LNCAP (cell line): ENCODE measurements around the gene XXYLT1.

Experiments used
- TF ChIP-seq, protein P1 (sequence below): fragments of 450-650 bp; IDR thresholded peaks from 2 replicates; pipeline ENCODE4 v1.5.1; 2017; ENCODE audit warnings: mild to moderate bottlenecking

Gene XXYLT1

DNA sequence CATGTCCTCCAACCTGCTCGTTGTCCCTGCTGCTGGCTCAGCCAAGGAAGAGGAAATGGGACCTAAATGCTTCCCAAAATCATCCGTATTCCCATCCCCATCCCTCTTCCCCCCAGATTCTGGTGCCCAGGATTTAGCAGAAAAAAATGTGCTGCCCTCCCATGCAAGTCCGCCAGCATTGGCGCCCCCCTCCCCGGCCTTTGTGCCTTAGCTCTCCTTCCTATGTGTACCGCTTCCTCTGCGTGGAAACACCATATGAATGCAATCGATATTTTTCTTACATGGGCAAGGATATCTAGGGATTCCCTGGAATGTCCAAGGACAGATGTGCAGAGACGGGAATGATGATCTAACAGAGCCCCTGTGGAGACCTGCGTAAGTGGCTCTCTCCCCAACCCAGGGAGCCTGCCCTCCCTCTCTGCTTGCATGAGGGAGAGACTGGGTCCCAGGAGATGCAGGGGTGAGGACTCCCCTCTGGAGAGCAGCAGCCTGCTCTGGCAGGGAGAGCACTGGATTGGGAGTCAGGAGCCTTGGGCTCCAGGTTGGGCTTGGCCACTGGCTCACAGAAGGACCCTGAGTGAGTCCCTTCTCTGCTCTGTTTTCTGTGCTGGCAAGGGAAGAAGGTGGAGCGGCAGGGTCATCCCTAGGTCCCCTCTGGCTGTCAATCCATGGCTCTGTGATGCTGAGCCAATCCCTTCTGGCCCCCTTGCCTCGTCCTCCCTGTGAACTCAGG lies 227.2 kb downstream of the XXYLT1 start:
- TF ChIP-seq, protein P1, sequence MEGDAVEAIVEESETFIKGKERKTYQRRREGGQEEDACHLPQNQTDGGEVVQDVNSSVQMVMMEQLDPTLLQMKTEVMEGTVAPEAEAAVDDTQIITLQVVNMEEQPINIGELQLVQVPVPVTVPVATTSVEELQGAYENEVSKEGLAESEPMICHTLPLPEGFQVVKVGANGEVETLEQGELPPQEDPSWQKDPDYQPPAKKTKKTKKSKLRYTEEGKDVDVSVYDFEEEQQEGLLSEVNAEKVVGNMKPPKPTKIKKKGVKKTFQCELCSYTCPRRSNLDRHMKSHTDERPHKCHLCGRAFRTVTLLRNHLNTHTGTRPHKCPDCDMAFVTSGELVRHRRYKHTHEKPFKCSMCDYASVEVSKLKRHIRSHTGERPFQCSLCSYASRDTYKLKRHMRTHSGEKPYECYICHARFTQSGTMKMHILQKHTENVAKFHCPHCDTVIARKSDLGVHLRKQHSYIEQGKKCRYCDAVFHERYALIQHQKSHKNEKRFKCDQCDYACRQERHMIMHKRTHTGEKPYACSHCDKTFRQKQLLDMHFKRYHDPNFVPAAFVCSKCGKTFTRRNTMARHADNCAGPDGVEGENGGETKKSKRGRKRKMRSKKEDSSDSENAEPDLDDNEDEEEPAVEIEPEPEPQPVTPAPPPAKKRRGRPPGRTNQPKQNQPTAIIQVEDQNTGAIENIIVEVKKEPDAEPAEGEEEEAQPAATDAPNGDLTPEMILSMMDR = no peak

DNA sequence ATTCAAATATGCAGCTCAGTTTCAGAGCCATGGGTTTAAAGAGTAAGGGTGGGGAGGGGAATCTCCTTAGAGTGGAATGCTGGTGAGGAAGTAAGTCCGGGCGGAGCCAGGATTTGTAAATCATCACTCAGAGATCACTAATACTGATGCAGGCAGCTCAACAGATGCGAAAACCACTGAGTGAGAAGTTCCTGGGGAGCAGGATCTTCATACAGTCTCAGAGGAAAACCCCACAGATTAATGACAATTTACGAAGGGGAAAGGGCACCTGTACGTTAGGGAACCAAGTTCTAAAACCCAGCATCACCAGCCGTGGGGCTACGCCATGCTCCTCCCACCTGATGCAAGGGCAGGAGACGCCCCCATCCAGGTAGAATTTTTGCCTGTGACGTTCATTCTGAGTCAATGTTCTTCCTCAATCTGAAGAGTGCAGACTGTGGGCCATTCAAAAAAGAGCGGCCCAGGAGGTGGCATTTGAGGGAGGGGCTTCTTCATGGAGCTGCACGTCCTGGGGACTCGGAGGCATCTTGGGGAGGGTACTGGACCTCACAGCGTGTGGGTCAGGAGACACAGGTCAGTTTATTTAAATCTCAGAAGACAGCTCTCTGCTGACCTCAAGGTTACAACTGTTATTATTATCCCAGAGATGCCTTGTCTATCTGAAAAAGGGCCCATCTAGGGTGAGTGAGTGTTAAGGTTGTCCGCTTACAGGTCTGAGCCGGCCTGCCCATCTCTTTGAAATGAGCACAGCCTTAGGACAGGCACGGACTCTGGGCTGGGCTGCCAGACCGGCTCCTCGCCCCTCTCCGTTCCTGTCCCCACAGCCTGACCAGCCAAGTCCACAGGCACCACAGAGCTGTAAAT lies 228.0 kb downstream of the XXYLT1 start:
- TF ChIP-seq, protein P1 = no peak

DNA sequence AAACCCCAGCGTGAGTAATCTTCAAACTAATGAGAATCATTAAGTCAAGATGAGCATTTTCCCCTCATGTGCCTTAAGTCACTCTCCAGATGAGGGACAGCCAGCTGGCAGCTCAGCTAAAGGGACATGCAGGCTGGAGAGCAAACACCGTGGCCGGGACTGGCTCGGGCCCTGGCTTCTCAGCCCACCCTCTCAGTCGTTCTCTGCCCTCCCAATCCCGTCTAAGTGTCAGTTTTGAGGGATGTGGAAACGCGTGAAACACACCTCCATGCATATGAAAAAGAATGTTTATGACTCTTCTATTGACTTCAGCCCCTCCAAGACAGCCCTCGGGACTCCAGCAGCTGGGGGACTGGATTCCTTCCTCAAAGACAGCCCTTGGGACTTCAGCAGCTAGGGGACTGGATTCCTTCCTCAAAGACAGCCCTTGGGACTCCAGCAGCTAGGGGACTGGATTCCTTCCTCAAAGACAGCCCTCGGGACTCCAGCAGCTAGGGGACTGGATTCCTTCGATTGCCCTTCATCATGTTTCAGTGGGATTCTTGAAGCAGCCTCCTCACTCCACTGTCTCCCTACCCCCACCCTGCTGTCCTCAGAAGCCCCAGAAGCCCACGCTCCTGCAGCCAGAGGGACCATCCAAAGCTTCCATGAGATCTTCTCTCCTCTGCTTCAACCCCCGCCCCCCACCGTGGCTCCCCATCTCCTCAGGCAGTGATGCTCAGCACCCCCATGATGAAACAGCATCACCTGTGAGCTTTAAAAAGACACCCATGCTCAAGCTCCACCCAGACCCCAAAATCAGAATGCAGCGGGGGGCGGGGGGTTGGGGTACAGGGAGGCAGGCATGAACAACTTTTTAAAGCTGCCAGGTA lies 228.9 kb downstream of the XXYLT1 start:
- TF ChIP-seq, protein P1 = no peak

DNA sequence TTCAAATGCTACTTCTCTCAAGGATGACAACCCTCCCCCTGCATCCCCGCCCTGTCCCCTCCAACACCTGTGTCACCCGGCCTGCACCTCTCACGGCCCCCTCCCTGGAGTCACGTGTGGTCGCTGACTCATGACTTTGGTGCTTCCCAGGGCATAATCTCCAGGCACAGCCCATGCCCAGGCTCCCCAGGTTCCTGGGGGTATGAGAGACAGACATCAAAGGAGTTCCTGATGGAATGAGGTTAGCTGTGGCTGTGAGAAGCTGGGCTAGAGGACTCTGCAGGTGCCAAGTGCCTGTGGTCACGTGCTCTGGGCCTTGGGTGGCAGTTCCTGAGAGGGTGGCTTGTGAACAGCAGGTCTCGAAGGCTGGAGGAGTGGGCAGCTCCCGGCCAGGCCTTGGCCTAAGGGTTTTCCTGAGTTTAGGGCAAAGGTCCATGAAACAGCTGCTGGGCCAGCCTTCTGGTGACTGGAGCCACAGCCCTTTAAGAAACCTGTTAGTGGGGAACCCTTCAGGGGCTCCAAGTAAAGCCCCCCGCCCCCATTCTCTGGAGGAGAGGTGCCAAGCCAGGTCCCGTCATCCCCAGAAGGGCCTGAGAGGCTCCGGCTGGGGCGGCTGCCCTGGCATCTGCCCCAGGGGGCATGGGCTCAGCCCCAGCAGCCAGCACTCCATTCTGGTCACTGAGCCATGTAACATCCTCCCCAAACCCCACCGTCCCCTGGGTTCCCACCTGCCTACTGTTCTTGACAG lies 230.0 kb downstream of the XXYLT1 start:
- TF ChIP-seq, protein P1 = no peak

DNA sequence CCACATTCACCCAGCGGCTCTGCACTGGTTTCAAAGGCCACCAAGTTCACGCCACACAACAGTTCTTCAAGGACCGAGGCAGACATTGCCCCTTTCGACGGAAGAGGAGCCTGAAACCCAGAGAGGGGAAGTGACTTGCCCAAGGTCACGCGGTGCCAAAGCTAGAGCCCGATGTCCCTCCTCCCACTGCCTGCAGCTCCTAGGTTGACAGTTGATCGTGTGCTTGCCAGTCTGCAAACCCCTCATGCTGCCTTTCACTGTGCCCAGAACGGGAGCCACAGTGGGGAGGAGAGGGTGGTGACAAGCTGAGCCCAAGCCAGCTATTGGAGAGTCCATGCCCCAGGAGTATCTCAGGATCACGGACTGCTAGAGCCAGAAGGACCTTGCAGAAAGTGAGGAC lies 230.9 kb downstream of the XXYLT1 start:
- TF ChIP-seq, protein P1 = no peak

DNA sequence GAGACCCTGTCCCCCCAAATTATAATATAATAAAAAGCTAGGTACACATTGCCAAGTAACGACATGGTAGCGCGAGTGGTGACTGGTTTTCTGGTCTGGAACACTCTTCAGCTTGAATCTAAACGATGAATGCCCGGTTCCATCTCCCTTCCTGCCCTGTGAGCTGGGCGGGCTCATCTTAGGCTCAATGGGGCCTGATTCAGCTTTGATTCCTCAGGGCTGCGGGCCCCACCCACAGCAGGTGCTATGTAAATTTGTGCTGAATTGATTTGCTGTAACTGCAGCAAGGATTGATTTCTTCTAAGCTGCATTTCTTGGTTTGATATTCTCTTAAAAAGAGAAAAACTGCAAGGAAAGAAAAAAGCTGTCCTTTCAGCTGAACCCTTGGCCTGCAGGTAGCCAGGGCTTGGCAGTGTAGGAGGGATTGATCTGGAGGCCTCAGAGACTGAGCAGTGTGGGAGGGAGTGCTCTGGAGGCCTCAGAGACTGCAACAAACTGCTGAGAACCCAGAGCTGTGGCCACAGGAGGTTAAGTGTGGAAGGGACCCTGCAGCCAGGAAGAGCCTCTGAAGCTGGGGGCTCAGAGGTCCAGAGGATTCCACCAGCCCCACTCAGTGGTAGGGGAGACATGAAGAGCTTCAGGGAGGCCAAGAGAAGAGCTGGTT lies 231.6 kb downstream of the XXYLT1 start:
- TF ChIP-seq, protein P1 = no peak
